Heart left ventricle (tissue), 16 donors: Measurements from ENCODE around the gene STEAP3. TPM values are rescaled to one million over a fixed set of nuclear protein-coding genes. Genes with fewer than 3 reads are reported as not detected.

Source experiments
- ATAC-seq, 4 donors: fragments of 200-7000 bp; cut with Tn5 transposase; one replicate each; pipeline ENCODE4 v1.9.1; 2020 to 2022; ENCODE audit warnings: moderate library complexity in 4 of 4, mild to moderate bottlenecking in 3 of 4, moderate number of reproducible peaks in 1 of 4
- DNase-seq, 5 donors: peaks; one replicate each; pipeline ENCODE4 v3.0.0-alpha.2; 2020
- H3K27ac ChIP-seq, 12 donors: fragments of 200-600 bp; sonication (generic) in 4 of 12; one replicate each; pipeline versions ENCODE4 v1.5.0 to v1.8.0; 2016 to 2022; ENCODE audit warnings: mild to moderate bottlenecking in 2 of 12
- H3K27me3 ChIP-seq, 9 donors: fragments of 200-600 bp; sonication (generic) in 2 of 9; one replicate each; pipeline versions ENCODE4 v1.5.1 to v1.8.0; 2016 to 2022; ENCODE audit warnings: mild to moderate bottlenecking in 3 of 9
- H3K36me3 ChIP-seq, 9 donors: fragments of 200-600 bp; sonication (generic) in 2 of 9; one replicate each; pipeline versions ENCODE4 v1.5.0 to v1.8.0; 2018 to 2022; ENCODE audit warnings: mild to moderate bottlenecking in 2 of 9
- H3K4me1 ChIP-seq, 12 donors: fragments of 200-600 bp; sonication (generic) in 4 of 12; one replicate each; pipeline versions ENCODE4 v1.5.0 to v1.8.0; 2016 to 2022; ENCODE audit warnings: mild to moderate bottlenecking in 3 of 12
- H3K4me3 ChIP-seq, 12 donors: fragments of 200-600 bp; sonication (generic) in 4 of 12; one replicate each; pipeline versions ENCODE4 v1.5.0 to v1.8.0; 2017 to 2022; ENCODE audit warnings: mild to moderate bottlenecking in 9 of 12, moderate library complexity in 4 of 12
- H3K9me3 ChIP-seq, 12 donors: fragments of 200-600 bp; sonication (generic) in 4 of 12; one replicate each; pipeline versions ENCODE4 v1.5.0 to v1.8.0; 2016 to 2022; ENCODE audit warnings: mild to moderate bottlenecking in 1 of 12
- POLR2A ChIP-seq, 2 donors: fragments of 450-650 bp; IDR thresholded peaks; one replicate each; pipeline ENCODE4 v1.6.1; 2017; ENCODE audit warnings: antibody characterized with exemption in 2 of 2, mild to moderate bottlenecking in 2 of 2, moderate library complexity in 2 of 2
- WGBS, 4 donors: extraction: QIAGEN DNeasy Blood & Tissue Kit in 2 of 4; methylation state at CpG; one replicate each; pipeline versions ENCODE4 v1.1.5 to v1.1.7; 2013 to 2018; 5-methylcytosine and 5-hydroxymethylcytosine counted together
- intact Hi-C, 10 donors: fragments of 100-400 bp; cut with DNase I; formaldehyde crosslinking; loops; one replicate each; pipeline versions ENCODE4 v1.11.1 to v1.14.2; 2022
- polyA plus RNA-seq, 2 donors: library from polyadenylated mRNA; stranded (reverse); fragments of 200-250 nt; gene quantifications; one replicate each; pipeline ENCODE4 v1.2.3, GENCODE V29; 2013
- total RNA-seq, 9 donors: library from RNA; depleted of rRNA in 2 of 9; stranded (reverse); fragments of >200 nt in 2 of 9; fragmentation: NEBNext Ultra II Directional in 3 of 9; extraction: Animal tissue kit (Norgen Biotek cat#: 25700) in 3 of 9; gene quantifications; one replicate each; pipeline versions ENCODE4 v1.1.0 to v1.2.4, GENCODE V29; 2016 to 2023
- TF ChIP-seq, protein P1 (sequence below), 12 donors: fragments of 200-600 bp; sonication (generic) in 4 of 12; IDR thresholded peaks; one replicate each; pipeline versions ENCODE4 v1.5.0 to v1.8.0; 2018 to 2022; ENCODE audit warnings: antibody characterized with exemption in 12 of 12, mild to moderate bottlenecking in 5 of 12
- donor health status: ischemic (EF 13 %, LVEDD 7.1; RV severe dilation, severe dysfunction).
- donor health status: healthy with polysubstance abuse.
- donor health status: DM: no; HTN: yes; CAD: no.
- donor health status: DM: no; HTN: no; CAD: no.
- donor health status: ischemic (EF 25% LVEDD 6.9; RV normal size, moderate dysfunction).
- donor health status: ischemic (EF 25% LVEDD 5.7; RV mildly dilated, moderate dysfunction).
- donor health status: healthy.
- donor health status: DM: yes; HTN: yes; CAD: no.
- donor health status: ischemic (EF 35%, LVEDD 5.7; RV mildly dilated, moderate dysfunction).
- donor health status: nonischemic (EF 11% LVEDD 7.7; RV severe dilation, severe dysfunction).
- donor health status: DM: yes; HTN: yes; CAD: no.
- donor health status: PGD.
- donor health status: ischemic (EF 29% LVEDD 5.4; RV normal size, mild dysfunction).
- donor health status: nonischemic (EF 23%, LVEDD 6.1; RV moderate dilation, normal function).

STEAP3 gene
- total and polyA plus RNA-seq, 11 donors, result 4.9 to 38.5 (median 11.1) TPM

DNA sequence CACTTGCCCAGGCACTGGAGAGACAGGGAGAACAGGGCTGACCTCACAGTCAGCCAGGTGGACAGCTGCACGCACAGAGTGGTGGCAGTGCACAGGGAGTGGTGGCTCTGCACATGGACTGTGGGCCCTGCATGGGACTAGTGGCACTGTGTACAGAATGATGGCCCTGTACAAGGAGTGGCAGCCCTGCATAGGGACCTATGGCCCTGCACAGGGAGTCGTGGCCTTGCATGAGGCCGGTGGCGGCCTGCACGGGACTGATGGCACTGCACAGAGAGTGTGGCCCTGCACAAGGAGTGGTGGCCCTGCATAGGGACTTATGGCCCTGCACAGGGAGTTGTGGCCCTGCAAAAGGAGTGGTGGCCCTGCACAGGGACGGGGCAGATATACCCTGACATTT, 19.1 kb upstream of the STEAP3 start:
- H3K27me3 ChIP-seq, result peaks cover 0 to 5% (median 0%) of the 10 kb centered on the region in 9 donors
- H3K9me3 ChIP-seq, result no peaks in the 10 kb centered on the region
- ATAC-seq (peak in 2 of 4 donors; percentile 16 to 18), DNase-seq (no peak)
- intact Hi-C loops, result no loop called here
- no peak overlapping the region for H3K27ac ChIP-seq
- no peaks in the 10 kb centered on the region for H3K36me3 ChIP-seq
- H3K4me3 ChIP-seq, result no peak overlapping the region
- H3K4me1 ChIP-seq, result no peaks in the 10 kb centered on the region
- no peak for TF ChIP-seq POLR2A (IDR thresholded peaks at IDR 0.05)
- TF ChIP-seq, protein P1, sequence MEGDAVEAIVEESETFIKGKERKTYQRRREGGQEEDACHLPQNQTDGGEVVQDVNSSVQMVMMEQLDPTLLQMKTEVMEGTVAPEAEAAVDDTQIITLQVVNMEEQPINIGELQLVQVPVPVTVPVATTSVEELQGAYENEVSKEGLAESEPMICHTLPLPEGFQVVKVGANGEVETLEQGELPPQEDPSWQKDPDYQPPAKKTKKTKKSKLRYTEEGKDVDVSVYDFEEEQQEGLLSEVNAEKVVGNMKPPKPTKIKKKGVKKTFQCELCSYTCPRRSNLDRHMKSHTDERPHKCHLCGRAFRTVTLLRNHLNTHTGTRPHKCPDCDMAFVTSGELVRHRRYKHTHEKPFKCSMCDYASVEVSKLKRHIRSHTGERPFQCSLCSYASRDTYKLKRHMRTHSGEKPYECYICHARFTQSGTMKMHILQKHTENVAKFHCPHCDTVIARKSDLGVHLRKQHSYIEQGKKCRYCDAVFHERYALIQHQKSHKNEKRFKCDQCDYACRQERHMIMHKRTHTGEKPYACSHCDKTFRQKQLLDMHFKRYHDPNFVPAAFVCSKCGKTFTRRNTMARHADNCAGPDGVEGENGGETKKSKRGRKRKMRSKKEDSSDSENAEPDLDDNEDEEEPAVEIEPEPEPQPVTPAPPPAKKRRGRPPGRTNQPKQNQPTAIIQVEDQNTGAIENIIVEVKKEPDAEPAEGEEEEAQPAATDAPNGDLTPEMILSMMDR (IDR thresholded peaks at IDR 0.05), result no peak
- WGBS, 4 donors, result 50 to 92% (median 80%) methylated on average over 2 to 6 of the region's 6 CpGs

- no peaks in the 10 kb centered on the region for H3K4me1 ChIP-seq
- intact Hi-C loops, result no loop called here
- peaks cover 0 to 4% (median 0%) of the 10 kb centered on the region in 9 donors for H3K27me3 ChIP-seq
- no peaks in the 10 kb centered on the region for H3K36me3 ChIP-seq
- WGBS, 4 donors, result 81 to 87% (median 82%) methylated on average over 12 to 13 of the region's 13 CpGs
- ATAC-seq (peak in 1 of 4 donors; percentile 11), DNase-seq (no peak)
- H3K27ac ChIP-seq, result no peak overlapping the region
- no peaks in the 10 kb centered on the region for H3K9me3 ChIP-seq
- TF ChIP-seq, protein P1 (IDR thresholded peaks at IDR 0.05), result no peak
- TF ChIP-seq POLR2A (IDR thresholded peaks at IDR 0.05), result no peak
- no peak overlapping the region for H3K4me3 ChIP-seq
These were observed 18.5 kb upstream of the STEAP3 start for GRCh38 chr2:119205001-119205706.

DNA sequence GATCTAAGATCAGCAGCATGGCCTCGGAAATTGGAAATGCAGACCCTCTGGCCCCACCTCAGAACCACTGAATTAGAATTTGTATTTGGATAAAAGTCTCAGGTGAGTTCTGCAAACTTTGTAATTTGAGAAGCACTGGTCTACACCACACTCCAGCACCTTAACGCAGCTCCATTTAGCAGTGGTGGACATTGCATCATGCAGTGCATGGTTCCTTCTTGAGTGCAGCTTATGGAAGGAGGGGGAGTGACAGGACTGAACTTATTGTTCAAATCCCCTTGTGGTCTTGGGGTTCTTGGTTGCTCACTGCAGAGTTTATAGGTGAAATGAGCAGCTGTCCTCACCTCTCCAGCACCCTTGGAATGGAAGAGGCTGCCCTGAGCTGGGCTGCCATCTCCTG, 17.4 kb upstream of the STEAP3 start:
- Histone ChIP-seq H3K27ac (no peak overlapping the region), H3K27me3 (peaks cover 0 to 3% (median 0%) of the 10 kb centered on the region in 9 donors), H3K9me3 (no peaks in the 10 kb centered on the region), H3K36me3 (no peaks in the 10 kb centered on the region), H3K4me1 (no peaks in the 10 kb centered on the region), H3K4me3 (no peak overlapping the region)
- intact Hi-C loops, result no loop called here
- DNase-seq (no peak), ATAC-seq (no peak)
- WGBS, 4 donors, result 76 to 87% (median 86%) methylated on average over 2 of the region's 2 CpGs
- no peak for TF ChIP-seq POLR2A (IDR thresholded peaks at IDR 0.05)
- TF ChIP-seq, protein P1 (IDR thresholded peaks at IDR 0.05), result no peak

GRCh38 chr2:119207447-119207846, 16.2 kb upstream of the STEAP3 start:
- TF ChIP-seq POLR2A (IDR thresholded peaks at IDR 0.05), result no peak
- TF ChIP-seq, protein P1 (IDR thresholded peaks at IDR 0.05), result no peak
- DNase-seq (no peak), ATAC-seq (no peak)
- peaks cover 0 to 3% (median 0%) of the 10 kb centered on the region in 9 donors for H3K27me3 ChIP-seq
- no peak overlapping the region for H3K27ac ChIP-seq
- H3K36me3 ChIP-seq, result no peaks in the 10 kb centered on the region
- no peak overlapping the region for H3K4me3 ChIP-seq
- intact Hi-C loops, result no loop called here
- no peaks in the 10 kb centered on the region for H3K9me3 ChIP-seq
- H3K4me1 ChIP-seq, result no peaks in the 10 kb centered on the region
- 63 to 98% (median 70%) methylated on average over 2 of the region's 2 CpGs for WGBS, 4 donors
